OCI-M1 (cell line): Measurements from ENCODE around the gene CFAP97.

Source experiments
- DNase-seq: peaks from one replicate; lab custom pipeline; 2025; lab: John Stamatoyannopoulos, UW

CFAP97 gene

DNA sequence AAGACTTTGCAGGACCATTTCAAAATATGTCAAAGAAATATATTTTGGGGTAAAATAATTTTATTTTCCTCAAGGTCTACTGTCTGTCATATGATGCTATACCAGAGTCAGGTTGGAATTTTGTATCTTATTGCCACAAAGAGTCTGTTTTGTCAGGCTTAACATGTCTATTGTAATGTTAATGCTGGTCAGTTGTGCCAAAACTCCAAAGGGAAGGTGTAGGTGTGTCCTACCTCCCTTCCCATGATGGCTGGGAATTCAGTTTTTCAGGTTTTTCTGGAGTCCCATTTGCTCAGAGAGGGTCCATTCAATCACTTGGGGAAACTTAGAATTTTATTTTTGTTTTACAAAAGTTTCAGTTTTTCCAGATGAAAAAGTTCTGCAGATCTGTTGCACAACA, 94.1 kb downstream of the CFAP97 start:
- DNase-seq: no peak
